ENCODE data around the gene MTOR.
"Not testable (repeated sequence)": the region's sequence is repeated elsewhere in the genome, so short reads cannot be mapped to it uniquely, and the experiment has no call there.

The MTOR gene

DNA sequence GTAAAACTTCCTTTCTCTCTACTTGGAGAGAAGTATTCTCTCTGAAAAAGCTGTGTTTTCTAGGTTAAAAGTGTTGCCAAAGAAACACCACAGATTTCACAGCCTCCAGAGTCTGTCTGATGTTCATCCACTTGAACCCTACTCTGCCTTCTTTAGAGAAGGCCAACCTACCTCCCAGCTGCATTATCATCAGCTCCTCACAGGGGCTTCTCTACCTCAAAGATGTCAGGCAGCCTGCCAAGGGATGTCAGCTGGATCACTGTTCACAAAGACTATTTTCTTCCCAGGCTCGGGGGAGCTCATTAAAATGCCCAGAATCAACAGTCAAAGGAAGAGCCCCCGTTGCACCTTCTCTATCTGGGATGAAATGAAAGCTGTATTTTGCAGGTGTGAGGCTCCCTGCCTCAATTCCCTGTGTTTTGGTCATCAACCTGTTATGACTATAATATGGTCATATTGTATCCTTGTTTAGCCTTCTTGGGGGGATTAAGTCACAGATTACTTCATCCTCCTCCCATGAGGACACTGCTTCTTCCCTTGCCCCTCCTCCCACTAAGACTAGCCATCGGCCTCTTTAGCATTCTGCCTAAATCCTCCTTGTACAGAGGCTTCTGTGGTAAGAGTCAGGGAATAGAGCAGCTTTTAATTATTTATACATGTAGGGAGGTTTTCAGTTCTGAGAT lies 47.5 kb downstream of the MTOR start:
- no peak for DNase-seq

DNA sequence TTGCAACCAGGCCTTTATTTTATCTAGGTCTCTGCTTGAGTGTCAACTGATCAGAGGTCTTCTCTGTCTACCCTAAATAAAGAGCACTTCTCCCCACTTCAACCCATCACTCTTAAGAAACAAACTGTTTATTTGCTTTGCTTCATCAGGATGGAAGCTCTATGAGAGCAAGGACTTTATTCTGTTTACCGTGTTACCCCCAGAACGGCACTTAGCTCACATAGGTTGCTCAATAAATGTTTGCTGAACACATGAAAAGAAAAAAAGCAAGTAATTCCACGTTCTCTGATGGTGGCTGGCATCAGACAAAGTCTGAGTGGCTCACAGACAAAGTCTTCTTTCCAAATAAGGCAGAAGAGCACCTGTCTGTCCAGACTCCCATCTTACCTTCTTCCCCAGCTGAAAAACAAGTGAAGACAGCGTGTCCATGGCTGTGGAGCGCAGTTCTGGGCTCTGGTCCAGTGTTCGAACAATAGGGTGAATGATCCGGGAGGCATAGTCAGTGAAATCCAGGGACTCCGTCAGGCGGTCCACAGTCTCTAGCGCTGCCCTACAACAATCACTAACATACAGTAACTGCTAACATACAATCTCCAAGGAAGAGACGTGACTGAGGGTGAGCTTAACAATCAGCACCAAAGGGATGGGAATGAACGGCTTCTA lies 50.3 kb downstream of the MTOR start:
- no peak for DNase-seq

DNA sequence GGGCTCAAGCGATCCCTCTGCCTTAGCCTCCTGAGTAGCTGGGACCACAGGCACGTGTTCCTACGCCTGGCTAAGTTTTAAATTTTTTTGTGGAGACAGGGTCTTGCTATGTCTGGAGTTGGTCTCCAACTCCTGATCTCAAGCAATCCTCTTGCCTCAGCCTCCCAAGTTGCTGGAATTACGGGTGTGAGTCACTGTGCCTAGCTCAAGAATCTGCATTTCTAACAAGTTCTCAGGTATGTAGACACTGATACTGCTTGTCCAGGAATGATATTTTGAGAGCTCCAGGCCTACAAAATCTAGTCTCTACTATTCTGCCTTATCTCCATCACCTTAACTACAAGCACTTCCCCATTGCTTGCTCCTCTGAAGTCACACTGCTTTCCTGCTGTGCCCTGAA lies 50.9 kb downstream of the MTOR start:
- no peak for DNase-seq

DNA sequence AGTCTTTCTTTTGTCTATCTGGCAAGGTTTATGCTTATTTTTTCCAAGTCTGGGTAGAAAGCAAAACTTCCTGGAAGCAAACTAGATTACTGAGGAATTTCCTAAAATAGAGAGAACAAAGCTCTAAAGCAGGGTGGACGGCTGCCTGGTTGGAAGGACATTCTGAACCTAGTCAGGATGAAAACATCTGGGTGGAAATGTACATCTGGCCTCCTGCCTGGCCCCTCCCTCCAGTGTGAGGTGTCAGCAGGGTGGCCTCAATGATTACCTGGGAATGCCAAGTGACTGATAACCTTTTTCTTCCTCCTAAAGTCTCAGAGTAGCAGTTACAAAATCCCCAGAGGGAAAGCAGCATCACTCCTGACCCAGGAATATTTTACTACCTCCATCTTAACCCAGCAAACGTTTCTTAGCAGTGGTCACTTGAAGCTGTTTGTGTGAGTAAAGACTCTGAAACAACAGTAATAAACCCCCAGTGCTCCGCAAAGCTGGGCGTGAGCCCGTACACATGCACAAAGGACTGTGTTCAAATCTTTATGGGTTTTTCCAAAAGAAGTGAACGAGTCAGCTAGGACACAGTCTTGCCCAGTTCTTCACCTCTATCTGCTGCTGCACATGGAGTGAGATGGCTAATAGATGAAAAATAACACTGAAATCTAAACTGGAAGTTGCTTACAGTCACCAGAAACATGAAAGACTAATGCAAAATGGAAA lies 54.3 kb downstream of the MTOR start:
- no peak for DNase-seq

DNA sequence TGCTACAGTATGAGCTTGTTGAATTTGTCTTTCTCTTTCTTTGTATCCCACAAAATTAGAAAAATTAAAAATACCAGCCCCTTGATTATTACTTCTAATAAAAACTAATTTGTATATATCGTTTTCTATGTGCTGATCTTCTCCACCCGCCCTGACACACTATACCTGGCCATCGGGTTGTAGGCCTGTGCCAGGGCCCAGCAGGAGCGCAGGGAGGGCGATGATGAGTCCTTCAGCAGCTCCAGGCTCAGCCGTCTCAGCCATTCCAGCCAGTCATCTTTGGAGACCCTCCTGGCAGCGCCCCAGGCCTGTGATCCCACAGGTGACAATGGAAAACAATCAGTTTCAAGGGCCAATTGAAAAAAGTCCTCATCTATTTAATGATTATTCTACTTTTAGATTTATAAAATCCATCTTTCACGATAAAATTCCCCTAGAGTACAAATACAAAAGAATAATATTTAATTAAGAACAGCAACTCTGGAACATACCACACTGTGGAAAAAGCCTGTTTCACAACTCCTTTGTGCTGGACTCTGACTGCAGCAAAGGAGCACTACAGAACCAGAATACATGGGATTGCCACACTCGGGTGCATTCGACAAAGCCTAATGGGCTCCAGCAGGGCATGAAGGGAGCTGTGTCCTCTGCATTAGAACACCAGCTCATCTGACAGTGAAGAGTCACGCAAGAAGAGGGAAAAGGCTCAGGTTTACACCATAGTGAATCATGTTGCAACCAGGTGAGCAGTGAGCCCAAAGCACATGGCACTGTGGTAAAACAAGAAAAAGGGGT lies 57.8 kb downstream of the MTOR start:
- DNase-seq = no peak

DNA sequence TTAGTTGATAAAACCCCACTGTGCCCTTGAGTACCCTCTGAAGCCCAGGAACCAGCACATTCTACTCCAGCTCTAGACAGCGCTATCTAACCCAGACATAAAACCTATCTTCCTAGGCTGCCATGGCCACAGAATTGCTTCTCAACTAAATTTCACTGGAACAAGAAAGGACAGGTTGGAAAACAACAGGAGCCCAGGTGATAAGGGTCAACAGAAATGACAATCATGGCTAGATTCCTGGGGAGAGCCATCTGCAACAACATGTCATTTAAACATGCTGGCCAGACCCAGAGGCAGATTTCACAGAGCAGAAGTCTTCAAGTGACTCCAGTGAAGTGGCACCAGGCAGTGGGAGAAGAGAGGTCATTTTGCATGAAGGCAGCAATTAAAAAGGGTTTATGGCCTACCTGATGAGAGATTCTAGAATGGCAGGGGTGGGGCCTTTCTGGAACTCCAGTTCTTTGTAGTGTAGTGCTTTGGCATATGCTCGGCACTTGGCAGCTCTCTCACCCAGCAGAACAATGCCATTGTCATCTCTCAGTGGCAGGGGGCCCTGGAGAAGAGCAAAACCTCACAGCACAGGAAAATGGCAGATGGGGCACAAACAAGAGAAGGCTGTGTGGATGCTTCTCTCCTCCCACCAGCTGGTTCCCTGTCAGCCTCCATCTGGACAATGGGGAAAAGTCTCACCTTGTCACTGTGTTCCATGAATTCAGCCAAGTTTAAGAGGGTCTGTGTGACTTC lies 63.3 kb downstream of the MTOR start:
- DNase-seq = no peak

DNA sequence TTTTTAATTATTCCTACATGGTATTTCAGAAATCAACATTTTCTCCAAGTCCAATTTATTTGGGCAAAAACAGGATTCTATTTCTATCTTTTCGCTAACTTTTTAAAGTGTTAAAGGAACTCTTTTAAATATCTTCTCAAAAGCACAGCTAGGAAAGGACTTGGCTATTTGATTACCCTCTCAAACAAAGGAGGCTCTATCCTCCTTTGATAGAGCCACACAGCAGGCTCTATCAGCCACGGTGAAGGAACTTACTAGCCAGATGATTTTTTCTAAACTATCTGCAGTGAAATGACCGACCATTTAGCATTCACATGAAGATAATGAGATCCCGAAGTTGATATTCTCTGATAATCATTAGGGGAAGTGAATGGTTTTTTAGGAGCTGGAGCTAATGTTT lies 64.1 kb downstream of the MTOR start:
- DNase-seq = no peak

DNA sequence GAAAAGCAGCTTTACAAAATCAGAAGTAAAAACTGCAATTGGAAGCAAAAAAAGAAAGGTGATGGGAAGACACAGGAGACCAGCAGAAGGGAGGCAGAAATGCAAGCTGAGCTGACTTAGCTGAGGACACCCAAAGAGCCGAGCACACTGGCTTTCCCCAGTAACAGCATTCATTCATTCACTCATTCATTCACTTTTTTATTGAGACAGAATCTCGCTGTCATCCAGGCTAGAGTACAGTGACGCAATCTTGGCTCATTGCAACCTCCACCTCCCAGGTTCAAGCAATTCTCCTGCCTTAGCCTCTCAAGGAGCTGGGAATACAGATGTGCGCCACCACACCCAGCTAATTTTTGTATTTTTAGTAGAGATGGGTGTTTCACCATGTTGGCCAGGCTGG lies 65.0 kb downstream of the MTOR start:
- no peak for DNase-seq

DNA sequence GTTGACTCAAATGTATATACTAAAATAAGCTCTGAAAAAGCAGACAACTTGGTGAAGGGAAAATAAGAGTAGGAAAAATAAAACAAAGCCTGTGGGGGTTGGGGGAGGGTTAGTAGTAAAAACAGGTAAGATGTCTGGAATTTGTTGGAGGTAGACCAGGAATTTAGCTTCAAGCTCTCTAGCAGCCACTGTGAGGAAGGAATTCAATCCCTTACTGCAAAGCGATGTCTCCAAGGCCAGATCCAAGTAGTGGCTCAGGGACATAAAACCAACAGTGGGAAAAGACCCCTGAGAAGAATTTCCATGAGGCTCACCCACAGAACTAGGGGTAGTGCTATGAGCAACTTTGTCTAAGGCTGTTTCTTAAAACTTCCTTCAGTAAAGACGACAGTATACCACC lies 65.4 kb downstream of the MTOR start:
- no peak for DNase-seq

DNA sequence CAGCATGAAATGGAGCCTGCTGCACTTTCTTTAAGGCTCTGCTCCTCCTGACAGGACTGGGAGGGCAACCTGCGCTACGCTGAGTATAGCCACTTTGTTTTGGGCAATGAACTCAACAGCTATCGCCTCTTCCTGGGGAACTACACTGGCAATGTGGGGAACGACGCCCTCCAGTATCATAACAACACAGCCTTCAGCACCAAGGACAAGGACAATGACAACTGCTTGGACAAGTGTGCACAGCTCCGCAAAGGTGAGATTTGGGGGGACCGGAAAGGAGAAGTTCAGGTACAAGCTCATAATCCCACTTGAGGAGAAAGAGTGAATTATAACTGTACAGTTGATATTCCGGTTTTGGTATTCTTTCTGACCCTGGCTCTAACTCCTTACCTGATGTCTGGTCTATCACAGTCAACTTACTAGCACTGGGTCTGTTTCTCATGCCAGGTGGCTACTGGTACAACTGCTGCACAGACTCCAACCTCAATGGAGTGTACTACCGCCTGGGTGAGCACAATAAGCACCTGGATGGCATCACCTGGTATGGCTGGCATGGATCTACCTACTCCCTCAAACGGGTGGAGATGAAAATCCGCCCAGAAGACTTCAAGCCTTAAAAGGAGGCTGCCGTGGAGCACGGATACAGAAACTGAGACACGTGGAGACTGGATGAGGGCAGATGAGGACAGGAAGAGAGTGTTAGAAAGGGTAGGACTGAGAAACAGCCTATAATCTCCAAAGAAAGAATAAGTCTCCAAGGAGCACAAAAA lies 67.8 kb downstream of the MTOR start:
- DNase-seq = no peak

DNA sequence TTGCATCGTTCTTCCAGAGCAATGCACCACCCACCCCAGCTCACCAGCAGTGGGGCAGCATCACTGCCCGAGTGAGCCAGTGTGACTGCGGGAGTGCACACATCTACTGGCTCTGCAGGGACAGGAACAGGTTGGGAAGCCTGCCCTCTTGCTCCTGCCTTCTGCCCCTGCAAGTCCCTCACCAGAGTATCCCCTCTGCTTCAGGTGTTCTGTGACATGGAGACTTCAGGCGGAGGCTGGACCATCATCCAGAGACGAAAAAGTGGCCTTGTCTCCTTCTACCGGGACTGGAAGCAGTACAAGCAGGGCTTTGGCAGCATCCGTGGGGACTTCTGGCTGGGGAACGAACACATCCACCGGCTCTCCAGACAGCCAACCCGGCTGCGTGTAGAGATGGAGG lies 69.0 kb downstream of the MTOR start:
- no peak for DNase-seq

DNA sequence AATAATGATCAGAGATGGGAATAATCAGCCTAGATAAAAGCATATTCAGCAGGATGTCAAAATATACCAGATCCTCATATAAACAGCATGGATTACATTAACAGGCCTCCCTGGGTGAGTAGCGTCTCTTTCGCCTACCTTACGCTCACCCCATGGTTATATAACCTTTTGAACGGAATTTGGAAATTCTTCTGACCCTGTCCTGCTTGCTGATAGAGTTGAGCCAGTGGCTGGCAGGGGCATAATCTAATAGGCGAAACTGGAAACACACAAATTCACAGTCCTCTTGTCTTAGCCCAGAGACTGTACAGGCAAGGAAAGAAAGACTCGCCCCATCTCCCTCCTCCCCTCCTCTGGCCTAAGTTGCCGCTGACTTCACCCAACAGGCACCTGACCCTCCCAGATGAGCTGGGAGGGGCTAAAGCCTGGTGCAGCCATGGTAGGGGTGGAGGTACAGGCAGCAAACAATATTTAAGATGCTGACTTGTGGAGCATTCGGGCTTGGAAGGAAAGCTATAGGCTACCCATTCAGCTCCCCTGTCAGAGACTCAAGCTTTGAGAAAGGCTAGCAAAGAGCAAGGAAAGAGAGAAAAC lies 73.4 kb downstream of the MTOR start, which contains the start of gene ANGPTL7:
Gene ANGPTL7, plus strand, starts transcription at position 498 of the 594 bp plus-strand sequence. CDS start 225 bp downstream, outside the sequence.
- DNase-seq = no peak

DNA sequence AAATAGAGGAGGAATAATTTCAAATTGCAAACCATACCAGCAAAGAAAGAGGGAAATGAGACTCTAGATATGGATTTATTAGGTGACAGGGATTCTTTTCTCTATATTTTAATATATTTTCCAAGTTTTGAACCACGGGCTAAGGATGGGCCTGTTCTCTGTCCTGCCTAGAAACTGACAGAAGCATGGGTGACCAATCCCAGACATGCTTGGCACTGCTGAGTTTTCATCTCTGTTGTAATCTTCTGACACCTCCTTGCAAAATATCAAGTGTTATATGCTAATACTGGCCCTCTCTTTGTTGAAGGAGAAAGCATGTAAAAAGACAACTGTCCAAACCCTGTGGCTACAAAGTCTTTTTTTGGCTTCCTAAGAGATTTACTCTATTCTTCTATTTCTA lies 74.0 kb downstream of the MTOR start:
- DNase-seq = no peak

DNA sequence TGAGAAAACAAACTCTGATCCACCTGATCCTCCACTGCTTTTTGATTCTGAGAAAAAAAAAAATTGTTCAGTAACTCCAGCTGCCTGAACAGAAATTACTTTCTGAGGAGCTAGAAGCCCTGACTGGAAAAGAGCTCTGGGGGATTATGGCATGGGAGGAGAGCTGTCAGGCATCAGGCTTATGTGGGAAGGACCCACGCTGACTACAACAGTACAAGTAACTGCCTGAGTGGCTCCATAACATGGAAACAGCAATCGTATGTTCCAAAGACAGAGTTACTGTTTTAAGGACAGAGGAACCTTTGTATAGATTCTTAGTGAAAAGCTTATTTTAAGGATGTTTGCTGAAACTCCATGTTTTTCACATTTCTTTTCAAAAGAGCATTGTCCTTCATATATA lies 74.4 kb downstream of the MTOR start:
- no peak for DNase-seq

DNA sequence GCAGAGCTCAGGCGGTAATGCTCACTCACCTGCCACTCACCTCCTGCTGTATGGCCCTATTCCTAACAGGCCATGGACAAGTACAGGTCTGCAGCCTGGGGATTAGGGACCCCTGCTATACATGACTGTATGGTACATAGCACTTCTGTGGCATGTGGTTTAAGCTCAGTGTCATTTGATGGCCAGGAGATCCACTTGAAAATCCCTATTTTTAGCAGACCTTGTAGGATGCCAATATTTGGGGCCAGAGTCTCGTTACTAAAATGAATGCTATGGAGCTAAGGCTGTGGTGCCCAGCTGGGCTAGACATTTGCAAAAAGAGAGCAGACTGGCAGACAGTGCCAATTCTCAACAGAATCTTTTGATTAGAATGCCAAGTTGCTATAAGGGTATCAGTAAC lies 74.9 kb downstream of the MTOR start:
- DNase-seq = no peak

DNA sequence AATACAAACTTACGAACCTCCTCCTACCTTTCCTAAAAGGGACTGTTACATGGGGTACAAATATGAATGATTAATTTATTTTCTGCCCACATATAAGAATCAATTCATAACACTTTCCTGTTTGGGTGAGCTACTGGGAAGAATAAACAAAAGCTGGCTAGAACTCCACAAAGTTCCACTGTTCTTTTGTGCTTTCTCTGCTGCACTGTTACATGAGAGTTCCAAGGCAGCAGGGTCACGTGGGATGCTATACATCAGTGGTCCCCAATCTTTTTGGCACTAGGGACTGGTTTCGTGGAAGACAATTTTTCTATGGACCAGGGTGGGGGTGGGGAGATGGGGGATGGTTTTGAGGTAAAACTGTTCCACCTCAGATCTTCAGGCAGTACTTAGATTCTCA lies 75.4 kb downstream of the MTOR start:
- no peak for DNase-seq

DNA sequence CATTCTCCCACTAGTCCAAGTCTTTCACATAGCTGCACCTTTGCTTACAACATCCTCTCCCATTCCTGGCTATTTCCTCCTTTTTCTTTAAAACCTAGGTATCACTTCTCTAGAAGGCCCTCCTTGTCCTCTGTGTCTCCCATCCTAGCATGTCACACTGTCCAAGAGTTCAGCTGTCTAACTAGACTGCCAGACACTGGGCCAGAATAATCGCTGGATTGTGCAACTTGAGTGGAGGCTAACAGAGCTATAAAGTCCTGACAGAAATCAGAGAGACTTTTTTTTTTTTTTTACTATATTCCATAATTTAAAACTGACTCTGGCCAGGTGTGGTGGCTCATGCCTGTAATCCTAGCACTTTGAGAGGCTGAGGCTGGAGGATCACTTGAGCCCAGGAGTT lies 77.4 kb downstream of the MTOR start:
- DNase-seq = no peak

DNA sequence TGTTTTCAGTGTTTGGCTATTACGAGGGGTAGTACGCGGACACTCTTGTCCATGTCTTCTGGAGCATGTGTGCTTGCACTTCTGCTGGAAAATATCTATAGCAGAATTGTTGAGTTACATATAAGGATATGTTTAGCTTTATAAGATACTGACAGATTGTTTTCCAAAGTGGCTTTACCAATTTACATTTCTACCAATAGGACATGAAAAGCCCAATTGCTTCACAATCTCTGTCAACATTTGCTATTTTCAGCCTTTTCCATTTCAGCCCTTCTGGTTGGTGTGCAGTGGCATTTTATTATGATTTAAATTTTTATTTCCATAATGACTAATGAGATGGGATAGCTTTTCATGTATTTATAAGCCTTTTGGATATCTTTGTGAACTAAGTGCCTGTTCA lies 79.5 kb downstream of the MTOR start:
- DNase-seq = no peak

DNA sequence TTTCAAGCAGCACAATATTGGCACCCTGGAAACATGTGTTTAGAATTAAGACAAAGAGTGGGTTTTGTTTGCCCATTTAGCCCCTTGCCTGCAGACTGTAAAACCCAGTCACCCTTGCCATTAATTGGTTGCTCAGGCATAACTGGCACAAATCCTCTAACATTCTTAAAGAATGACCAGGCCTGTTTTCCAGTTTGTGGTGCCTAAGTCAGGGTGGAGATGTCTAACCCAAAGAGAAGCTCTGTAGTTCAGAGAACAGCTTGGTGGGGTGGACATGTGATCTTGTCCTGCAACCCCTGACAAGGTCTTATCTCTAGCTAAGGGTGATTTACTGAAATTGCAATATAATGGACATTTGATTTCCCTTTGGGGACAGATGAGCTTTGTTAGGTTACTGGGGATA lies 82.0 kb downstream of the MTOR start:
- DNase-seq = no peak

DNA sequence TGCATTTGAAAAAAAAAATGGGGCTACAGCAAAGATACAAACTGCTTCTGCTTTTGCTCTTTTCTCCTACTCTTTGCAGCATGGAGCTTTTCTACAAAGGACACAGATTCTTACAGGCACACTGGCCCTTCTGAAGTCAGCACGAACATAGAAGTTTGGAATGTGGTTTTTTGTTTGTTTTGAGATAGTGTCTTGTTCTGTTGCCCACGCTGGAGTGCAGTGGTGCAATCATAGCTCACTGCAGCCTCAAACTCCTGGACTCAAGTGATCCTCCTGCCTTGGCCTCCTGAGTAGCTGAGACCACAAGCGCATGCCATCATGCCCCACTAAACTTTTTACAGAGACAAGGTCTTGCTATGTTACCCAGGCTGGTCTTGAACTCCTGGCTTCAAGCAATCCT lies 82.6 kb downstream of the MTOR start:
- not testable (repeated sequence) for DNase-seq

DNA sequence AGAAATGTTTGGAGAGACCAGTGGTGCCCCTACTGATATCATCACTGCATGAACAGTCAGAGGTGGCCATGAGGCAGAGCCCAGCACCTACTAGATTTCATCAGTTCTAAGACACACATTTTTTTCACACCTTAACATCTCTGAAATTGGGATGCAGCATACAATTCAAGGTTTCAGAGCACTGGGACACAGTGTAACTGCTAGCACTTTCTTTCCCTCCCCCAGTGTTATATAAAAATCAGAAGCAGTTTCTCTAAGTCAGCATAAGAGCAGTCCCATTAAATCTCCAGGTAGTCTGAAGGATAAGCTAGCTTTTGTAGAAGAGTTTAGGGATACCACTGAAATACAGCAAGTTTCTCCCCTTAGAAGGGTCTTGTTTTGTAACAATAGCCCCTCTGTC lies 83.2 kb downstream of the MTOR start:
- DNase-seq = no peak
